GM19452 (cell line): Measurements from ENCODE around the gene DNAH7.
"Not testable (repeated sequence)": the region's sequence is repeated elsewhere in the genome, so short reads cannot be mapped to it uniquely, and the experiment has no call there.

ENCODE experiments used
- ATAC-seq: cut with Tn5 transposase; IDR thresholded peaks from one replicate; pipeline ENCODE4 v1.9.1; 2021; ENCODE audit not compliant: unreplicated experiment

DNAH7 gene

GRCh38 chr2:195734395-195734794 is 334.2 kb downstream of the DNAH7 start:
- ATAC-seq, result no peak

- no peak for ATAC-seq
Observed at GRCh38 chr2:195733831-195734230, 334.8 kb downstream of the DNAH7 start.

GRCh38 chr2:195732574-195732973 is 336.1 kb downstream of the DNAH7 start:
- ATAC-seq, result no peak

GRCh38 chr2:195730912-195731311 is 337.7 kb downstream of the DNAH7 start:
- ATAC-seq, result no peak

- no peak for ATAC-seq
Observed at GRCh38 chr2:195727106-195727505, 341.5 kb downstream of the DNAH7 start.

GRCh38 chr2:195722075-195722474 is 346.6 kb downstream of the DNAH7 start:
- ATAC-seq, result no peak

- no peak for ATAC-seq
Observed at GRCh38 chr2:195721042-195721441, 347.6 kb downstream of the DNAH7 start.

- ATAC-seq, result no peak
Observed at GRCh38 chr2:195716466-195716865, 352.2 kb downstream of the DNAH7 start.

GRCh38 chr2:195711478-195711877 is 357.2 kb downstream of the DNAH7 start:
- peak; percentile 68 for ATAC-seq

GRCh38 chr2:195709901-195710806 is 358.5 kb downstream of the DNAH7 start:
- no peak for ATAC-seq

GRCh38 chr2:195706161-195706900 is 362.3 kb downstream of the DNAH7 start:
- ATAC-seq, result no peak

- ATAC-seq, result no peak
Observed at GRCh38 chr2:195700480-195700879, 368.2 kb downstream of the DNAH7 start.

GRCh38 chr2:195697681-195698220 is 370.9 kb downstream of the DNAH7 start:
- no peak for ATAC-seq

GRCh38 chr2:195696012-195696411 is 372.6 kb downstream of the DNAH7 start:
- ATAC-seq, result no peak

GRCh38 chr2:195695002-195695631 is 373.5 kb downstream of the DNAH7 start:
- no peak for ATAC-seq

GRCh38 chr2:195694553-195694952 is 374.1 kb downstream of the DNAH7 start:
- ATAC-seq, result no peak

GRCh38 chr2:195692531-195692930 is 376.1 kb downstream of the DNAH7 start:
- ATAC-seq, result not testable (repeated sequence)
